Esophagus squamous epithelium (tissue), 4 donors: ENCODE data around the gene PIK3R5.

ENCODE experiments used
- CTCF ChIP-seq, 6 experiments: fragments of 450-650 bp in 4 of 6; fragments of 200-600 bp in 2 of 6; sonication (generic) in 2 of 6; IDR thresholded peaks; one replicate each; pipeline ENCODE4 v1.5.1; 2016 to 2019; ENCODE audit warnings: antibody characterized with exemption in 6 of 6, mild to moderate bottlenecking in 4 of 6, moderate library complexity in 4 of 6
- POLR2A ChIP-seq, 4 donors: fragments of 450-650 bp; IDR thresholded peaks; one replicate each; pipeline ENCODE4 v1.6.1; 2017; ENCODE audit warnings: antibody characterized with exemption in 4 of 4, mild to moderate bottlenecking in 4 of 4, moderate library complexity in 3 of 4

GRCh38 chr17:8884336-8884990, 81.0 kb downstream of the PIK3R5 start:
- TF ChIP-seq CTCF (IDR thresholded peaks at IDR 0.05) (no peak), POLR2A (IDR thresholded peaks at IDR 0.05) (no peak)
